GM19239 (cell line): ENCODE results near the gene SLC25A39.
"Not testable (repeated sequence)": the region's sequence is repeated elsewhere in the genome, so short reads cannot be mapped to it uniquely, and the experiment has no call there.

Experiments used
- DNase-seq: peaks from one replicate; pipeline ENCODE4 v3.0.0; 2011; ENCODE audit warnings: low spot score; ENCODE audit not compliant: insufficient read length
- FAIRE-seq: peaks from 2 replicates; lab custom pipeline; 2011; peaks lifted over from hg19 to GRCh38; lab: Jason Lieb, UNC

Gene SLC25A39

DNA sequence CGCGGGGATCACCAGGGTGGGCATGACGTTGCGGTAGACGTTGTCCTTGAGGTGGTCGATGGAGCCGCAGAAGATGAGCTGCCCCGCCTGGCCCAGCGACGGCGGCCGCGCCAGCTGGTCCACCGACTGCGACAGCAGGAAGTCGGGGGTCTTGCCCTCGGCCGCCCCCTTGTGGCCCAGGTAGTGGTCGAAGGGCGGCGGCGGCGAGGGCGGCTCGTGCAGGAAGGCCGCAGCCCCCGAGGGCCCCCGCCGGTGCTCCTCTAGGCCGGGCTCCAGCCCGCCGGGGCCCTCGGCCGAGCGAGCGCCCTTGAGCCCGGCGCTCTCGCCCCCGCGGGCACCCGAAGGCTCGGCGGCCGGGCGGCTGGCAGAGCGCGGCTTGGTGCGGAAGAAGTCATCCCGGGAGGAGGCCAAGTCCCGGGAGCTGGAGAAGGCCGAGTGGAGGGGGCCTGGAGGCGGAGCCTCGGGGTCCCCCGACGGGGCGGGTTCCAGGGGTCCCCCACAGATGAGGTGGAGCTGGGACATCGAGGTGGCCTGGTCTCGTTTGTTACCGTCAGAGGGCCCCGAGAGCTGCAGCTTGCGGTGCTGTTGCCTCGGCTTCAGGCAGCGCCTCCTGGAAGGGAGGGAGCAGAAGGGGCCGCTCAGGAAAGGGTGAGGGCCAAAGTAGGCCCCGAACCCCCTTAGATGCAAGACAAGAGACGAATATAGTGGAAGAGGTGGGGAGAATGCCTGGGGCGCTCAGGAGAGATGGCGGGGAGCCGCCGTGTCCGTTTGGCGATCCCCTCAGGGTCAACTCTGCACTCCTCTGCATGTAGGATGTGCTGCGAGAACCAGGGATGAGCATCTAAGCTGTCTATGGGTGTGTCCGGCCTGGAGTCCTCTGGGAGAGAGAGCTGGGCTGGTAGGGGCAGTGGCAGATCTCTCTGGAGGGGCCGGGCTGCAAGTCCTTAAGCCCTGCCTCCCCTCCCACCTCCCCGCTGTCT lies 30.2 kb upstream of the SLC25A39 start:
- FAIRE-seq (no peak), DNase-seq (peak; percentile 90)

- FAIRE-seq (no peak), DNase-seq (no peak)
These were observed 29.2 kb upstream of the SLC25A39 start for GRCh38 chr17:44353672-44354331.

DNA sequence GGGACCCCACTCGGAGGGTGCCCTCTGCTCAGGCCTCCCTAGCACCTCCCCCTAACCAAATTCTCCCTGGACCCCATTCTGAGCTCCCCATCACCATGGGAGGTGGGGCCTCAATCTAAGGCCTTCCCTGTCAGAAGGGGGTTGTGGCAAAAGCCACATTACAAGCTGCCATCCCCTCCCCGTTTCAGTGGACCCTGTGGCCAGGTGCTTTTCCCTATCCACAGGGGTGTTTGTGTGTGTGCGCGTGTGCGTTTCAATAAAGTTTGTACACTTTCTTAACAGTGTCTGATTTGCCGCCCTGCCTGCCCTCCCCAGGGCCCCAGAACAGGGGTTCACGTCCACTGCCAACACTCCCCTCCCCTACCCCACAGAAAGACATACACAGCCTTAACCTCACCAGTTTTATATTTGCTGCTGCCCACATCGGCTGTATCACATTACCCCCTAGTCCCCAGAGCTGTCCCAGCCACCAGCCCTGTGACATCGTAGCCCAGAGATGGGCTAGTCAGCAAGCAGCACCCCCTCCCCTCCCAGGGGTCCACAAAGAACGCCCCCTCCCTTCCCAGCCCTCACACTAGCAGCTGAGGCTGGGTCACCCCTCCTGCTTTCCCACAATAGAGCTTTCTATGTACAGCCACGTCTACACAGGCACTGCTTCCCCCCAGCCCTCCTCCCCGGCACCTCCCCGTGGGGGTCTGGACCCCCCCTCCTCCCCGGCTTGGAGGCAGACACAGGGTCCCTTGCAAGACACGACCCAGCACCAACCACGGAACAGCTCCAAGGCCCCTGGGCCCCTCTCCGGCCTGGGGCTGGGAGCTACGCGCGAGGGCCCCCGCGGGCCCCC lies 28.4 kb upstream of the SLC25A39 start:
- DNase-seq (no peak), FAIRE-seq (no peak)

DNA sequence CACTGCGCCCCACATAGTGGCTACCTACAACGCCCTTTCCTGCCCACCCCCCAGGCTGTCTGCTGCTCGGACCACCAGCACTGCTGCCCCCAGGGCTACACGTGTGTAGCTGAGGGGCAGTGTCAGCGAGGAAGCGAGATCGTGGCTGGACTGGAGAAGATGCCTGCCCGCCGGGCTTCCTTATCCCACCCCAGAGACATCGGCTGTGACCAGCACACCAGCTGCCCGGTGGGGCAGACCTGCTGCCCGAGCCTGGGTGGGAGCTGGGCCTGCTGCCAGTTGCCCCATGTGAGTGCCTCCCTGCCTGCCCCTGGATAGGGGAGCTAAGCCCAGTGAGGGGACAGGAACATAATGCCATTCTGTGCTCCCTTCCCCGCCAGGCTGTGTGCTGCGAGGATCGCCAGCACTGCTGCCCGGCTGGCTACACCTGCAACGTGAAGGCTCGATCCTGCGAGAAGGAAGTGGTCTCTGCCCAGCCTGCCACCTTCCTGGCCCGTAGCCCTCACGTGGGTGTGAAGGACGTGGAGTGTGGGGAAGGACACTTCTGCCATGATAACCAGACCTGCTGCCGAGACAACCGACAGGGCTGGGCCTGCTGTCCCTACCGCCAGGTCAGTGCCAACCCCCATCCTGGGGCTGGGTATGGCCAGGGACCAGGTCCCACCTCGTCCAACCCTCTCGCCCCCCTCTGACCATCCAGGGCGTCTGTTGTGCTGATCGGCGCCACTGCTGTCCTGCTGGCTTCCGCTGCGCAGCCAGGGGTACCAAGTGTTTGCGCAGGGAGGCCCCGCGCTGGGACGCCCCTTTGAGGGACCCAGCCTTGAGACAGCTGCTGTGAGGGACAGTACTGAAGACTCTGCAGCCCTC lies 27.6 kb upstream of the SLC25A39 start:
- FAIRE-seq (no peak), DNase-seq (no peak)

DNA sequence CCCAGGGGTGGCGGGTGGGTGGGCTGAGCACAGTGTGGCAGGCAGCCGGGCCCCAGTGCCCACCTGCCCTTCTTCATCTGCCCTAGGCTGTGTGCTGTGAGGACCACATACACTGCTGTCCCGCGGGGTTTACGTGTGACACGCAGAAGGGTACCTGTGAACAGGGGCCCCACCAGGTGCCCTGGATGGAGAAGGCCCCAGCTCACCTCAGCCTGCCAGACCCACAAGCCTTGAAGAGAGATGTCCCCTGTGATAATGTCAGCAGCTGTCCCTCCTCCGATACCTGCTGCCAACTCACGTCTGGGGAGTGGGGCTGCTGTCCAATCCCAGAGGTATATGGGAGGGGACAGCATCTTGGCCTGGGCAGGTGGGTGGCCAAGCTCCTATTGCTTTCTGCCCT lies 26.8 kb upstream of the SLC25A39 start:
- DNase-seq (no peak), FAIRE-seq (no peak)

- DNase-seq: peak; percentile 91
These were observed 26.2 kb upstream of the SLC25A39 start for GRCh38 chr17:44350733-44351226.

DNA sequence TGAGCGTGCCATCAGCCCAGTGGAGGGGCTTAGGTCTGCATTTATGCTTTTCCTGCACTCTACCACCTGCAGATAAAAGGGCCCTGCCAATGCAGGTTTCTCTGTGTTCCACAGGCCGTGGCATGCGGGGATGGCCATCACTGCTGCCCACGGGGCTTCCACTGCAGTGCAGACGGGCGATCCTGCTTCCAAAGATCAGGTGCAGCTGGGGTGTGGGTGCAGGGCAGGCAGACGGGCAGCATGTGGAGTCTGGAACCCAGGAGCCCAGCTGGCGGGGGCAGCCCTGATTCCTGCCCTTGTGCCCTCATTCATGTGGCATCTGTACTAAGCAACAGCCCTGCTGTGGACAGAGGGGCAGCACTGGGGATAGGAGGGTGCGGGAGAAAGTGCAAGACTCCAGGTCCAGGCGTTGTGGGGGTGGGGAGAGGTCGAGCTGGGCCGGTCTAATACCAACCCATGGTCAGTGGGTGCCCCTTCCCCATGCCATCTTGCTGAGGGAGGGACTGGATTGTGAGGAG lies 25.0 kb upstream of the SLC25A39 start:
- DNase-seq: no peak
- no peak for FAIRE-seq

More at GRCh38 chr17:44350733-44351226, 26.2 kb upstream of the SLC25A39 start:
- FAIRE-seq: peak; percentile 87

DNA sequence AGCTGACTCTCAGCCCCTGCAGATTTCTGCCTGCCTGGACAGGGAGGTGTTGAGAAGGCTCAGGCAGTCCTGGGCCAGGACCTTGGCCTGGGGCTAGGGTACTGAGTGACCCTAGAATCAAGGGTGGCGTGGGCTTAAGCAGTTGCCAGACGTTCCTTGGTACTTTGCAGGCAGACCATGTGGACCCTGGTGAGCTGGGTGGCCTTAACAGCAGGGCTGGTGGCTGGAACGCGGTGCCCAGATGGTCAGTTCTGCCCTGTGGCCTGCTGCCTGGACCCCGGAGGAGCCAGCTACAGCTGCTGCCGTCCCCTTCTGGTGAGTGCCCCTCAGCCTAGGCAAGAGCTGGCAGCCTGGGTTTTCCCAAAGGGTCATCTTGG lies 24.4 kb upstream of the SLC25A39 start:
- FAIRE-seq: no peak
- no peak for DNase-seq

DNA sequence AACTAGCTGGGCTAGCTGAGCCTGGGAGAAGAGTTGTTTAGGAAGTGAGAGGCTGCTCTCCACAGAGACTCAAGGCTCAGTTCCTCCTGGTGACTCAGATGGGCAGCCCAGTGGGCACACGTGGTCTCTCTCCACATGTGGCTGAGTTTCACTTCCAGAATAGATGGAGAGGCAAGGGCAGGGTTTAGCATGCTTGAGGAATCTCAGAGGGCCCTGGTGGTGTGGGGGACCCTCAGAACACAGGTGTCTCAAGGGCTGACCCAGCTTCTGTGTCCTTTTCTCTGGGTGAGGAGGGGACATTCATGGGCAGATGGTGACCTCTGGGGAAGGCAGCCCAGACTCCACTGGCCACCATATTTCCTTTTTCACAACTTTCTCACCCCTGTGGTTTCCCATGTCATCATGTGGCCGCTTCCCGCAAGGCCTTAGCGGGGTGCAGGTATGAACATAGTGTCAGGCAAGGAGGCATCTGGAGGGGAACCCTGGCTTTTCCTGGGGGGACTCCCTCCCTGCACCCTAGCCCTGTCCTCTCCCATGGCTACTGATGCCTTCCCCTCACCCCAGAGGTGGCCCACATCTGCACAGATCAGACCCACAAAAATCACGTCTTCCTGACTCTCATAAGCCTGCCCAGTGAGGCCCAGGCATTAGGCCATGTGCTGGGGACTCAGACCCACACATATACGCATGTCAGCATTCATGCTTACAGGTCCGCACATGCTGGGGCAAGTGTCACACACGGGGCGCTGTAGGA lies 23.8 kb upstream of the SLC25A39 start:
- peak; percentile 96 for FAIRE-seq
- DNase-seq: peak; percentile 27

DNA sequence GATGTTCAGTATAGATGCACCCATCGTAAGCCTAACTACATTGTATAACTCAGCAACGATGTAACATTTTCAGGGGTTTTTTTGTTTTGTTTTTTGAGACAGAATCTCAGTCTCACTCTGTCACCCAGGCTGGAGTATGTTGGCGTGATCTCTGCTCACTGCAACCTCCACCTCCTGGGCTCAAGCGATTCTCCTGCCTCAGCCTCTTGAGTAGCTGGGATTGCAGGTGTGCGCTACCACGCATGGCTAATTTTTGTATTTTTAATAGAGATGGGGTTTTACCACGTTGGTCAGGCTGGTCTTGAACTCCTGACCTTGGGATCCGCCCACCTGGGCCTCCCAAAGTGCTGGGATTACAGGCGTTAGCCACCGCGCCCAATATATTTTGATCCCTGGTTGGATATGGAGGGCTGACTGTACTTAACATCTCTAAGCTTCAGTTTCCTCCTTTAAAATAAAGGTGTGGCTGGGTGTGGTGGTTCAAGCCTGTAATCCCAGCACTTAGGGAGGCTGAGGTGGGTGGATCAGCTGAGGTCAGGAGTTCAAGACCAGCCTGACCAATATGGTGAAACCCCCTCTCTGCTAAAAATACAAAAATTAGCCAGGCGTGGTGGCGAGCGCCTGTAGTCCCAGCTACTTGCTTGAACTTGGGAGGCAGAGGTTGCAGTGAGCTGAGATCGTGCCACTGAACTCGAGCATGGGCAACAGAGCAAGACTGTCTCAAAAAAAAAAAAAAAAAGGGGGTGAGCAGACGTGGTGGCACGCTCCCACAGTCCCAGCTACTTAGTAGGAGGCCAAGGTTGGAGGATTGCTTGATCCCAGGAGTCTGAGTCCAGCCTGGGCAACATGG lies 22.8 kb upstream of the SLC25A39 start:
- not testable (repeated sequence) for DNase-seq
- peak; percentile 56 for FAIRE-seq

DNA sequence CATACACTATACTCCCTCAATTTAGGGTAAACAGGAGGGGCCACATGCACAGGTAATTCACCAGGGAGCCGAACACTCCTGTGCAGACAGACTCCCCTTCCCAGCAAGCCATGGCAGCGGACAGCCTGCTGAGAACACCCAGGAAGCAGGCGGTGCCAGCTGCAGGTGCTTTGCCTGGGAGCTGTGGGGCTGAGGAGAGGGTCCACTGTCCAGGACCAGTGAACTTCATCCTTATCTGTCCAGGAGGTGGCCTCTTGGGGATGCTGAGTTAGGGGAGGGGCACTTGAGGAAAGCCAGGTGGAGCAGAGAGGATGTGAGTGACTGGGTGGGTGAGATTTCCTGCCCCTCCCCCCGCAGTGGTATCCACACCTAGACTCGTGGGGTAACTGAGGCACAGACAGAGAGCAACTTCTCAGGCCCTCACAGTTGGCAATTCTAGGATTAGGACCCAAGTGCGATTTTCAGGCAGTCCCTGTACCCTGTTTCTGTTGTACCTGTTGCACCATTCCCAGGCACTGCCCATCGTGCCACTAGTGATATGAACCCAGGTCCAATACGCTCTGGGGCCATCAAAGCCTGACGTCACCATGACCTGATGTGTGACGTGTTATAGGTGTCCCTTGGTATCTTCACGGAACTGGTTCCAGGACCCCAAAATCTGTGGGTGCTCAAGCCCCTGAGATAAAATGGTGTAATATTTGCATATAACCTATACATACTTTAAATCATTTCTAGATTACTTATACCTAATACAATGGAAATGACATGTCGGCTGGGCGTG lies 21.6 kb upstream of the SLC25A39 start:
- DNase-seq (no peak), FAIRE-seq (peak; percentile 45)

GRCh38 chr17:44345454-44346026 lies 20.9 kb upstream of the SLC25A39 start:
- FAIRE-seq: peak; percentile 80

GRCh38 chr17:44344939-44345453 lies 20.4 kb upstream of the SLC25A39 start, which contains the start of gene GRN:
Gene GRN (plus strand): TSS chr17:44345302. CDS start chr17:44349165, 3,863 bp downstream.
- FAIRE-seq (peak; percentile 99), DNase-seq (peak; percentile 88)

More at GRCh38 chr17:44345454-44346026, 20.9 kb upstream of the SLC25A39 start:
- no peak for DNase-seq

DNA sequence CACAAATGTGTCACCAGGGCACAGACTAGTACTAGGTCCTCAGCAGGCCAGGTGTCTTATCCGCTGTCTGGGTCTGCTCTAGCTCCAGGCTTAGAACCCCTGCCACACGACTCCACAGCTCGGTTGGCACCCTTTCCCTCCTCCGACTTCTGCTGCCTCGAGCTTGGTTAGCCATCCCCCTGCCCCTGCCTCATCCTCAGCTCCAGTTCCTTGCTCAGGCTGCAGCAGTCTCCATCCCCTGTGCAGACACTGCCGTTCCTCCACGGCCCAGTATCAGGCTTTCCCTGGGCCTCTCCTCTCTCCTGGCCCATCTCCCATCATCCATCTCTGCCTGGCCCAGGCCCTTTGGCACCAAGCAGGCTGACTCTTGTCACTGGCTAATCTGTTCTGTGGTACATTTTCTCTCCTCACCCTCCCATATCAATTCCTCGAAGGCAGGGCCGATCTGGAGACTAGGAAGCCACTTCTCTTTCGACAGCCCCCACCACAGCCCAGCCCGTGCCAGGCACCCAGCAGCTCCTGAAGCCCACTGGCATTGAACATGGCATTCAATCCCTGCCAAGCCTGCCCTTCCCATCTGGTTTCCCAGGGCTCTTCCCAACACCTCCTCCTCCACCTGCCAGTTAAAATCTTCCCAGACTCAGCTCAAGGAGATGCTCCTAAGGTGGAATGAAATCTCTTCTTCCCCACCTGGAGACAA lies 19.0 kb upstream of the SLC25A39 start:
- DNase-seq (no peak), FAIRE-seq (no peak)

- FAIRE-seq, DNase-seq: not testable (repeated sequence)
These were observed 15.9 kb upstream of the SLC25A39 start for GRCh38 chr17:44340553-44340952.
